Measurements from ENCODE around the gene ANKS4B. TPM values are rescaled to one million over a fixed set of nuclear protein-coding genes. Genes with fewer than 3 reads are reported as not detected.
"Not testable (repeated sequence)": the region's sequence is repeated elsewhere in the genome, so short reads cannot be mapped to it uniquely, and the experiment has no call there.

The ANKS4B gene
- total RNA-seq, 2 experiments from 2014 or later = not detected

DNA sequence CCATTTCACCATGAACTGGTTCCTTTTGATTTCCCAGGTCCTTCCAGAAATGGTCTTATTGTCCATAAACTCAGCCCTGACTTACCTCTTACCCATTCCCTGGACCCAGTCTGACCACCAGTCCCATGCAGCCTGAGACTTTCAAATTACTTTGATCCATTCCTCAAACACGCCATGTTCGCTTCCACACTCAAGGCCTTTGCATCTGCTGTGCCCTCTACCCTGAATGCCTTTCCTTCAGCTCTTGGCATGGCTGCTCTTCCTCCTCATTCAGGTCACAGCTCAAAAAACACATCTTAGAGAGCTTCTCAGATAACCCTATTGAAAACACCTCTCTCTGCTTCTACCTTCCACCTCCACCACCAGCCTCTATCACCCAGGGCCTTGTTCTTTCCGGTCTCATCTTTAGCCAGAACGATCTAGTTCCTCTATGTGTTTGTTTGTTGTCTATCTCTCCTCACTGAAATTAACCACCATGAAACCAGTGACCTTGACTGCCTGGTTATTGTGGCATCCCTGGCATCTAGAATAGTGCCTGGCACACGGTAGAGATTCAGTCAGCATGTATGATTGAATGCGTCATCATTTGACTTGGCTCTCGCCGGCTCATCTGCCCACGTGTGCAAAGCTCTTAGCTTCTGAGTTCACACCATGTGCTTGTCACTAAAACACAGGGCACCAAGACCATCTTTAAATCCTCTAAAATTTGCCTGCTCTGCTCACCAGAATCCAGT is 31.8 kb downstream of the ANKS4B start:
- no peaks in the 10 kb centered on the region for H3K4me1 Mint-ChIP-seq
- no peak overlapping the region for H3K4me3 Mint-ChIP-seq
- H3K36me3 Mint-ChIP-seq (ENCODE audit: low read depth) = no peaks in the 10 kb centered on the region
- no peaks in the 10 kb centered on the region for H3K9me3 Mint-ChIP-seq (ENCODE audit: low read depth)
- no peak overlapping the region for H3K27ac Mint-ChIP-seq
- intact Hi-C loops (cut with DNase I, micrococcal nuclease) = loop anchor here in 1 of 2 experiments (10.0 kb wide), 1 partner anchor 60 kb away; no protein-coding TSS in a partner anchor
- CTCF ChIA-PET = interaction anchor here (0.5 to 1.3 kb wide), 2 partner anchors 12 to 76 kb away, joined by 3 to 4 read pairs; no protein-coding TSS in a partner anchor
- POLR2A ChIA-PET = no interaction called here
- peaks cover 3% of the 10 kb centered on the region for H3K27me3 Mint-ChIP-seq
- ATAC-seq (no peak), DNase-seq (no peak)

DNA sequence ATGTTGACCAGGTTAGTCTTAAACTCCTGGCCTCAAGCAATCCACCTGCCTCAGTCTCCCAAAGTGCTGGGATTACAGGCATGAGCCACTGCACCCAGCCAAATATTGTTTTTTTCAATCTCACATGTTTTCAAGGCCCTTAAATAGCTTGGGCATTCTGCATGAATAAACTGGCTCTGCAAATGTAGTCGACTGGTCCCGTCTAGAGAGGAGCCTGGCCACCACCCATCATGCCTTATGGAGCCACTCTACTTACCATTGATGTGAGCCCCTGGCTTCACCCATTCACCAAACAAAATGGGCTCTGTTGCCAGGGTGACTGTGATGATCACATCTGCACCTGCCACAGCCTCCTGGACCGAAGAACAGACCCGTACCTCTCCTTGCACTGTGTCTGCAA is 33.8 kb downstream of the ANKS4B start:
- Mint-ChIP-seq H3K4me3 (no peak overlapping the region), H3K4me1 (no peaks in the 10 kb centered on the region), H3K27me3 (peaks cover 6% of the 10 kb centered on the region), H3K36me3 (ENCODE audit: low read depth) (no peaks in the 10 kb centered on the region), H3K27ac (no peak overlapping the region), H3K9me3 (ENCODE audit: low read depth) (no peaks in the 10 kb centered on the region)
- CTCF ChIA-PET = no interaction called here
- no peak for DNase-seq
- no peak for ATAC-seq
- POLR2A ChIA-PET = no interaction called here
- intact Hi-C loops (cut with DNase I, micrococcal nuclease) = loop anchor here in 1 of 2 experiments (10.0 kb wide), 1 partner anchor 62 kb away; no protein-coding TSS in a partner anchor

DNA sequence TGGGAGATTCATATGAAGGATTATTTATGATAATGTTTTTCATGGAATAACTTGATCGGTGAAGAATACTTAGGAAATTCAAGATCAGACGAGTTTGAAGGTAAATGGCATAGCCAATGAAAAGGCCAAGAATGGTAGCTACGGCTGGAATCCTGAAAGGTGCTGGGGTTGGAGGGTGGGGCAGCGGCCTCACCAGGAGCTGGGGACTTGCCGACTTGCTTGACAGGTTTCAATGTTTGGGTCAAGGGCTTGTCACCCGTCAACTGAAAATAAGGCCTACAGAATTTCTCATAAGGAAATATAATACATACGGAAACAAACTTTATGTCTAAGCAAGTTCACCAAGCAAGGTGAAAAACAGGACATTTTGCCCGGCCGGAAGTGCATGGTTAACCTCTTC is 34.7 kb downstream of the ANKS4B start:
- DNase-seq (no peak), ATAC-seq (no peak)
- POLR2A ChIA-PET = no interaction called here
- intact Hi-C loops (cut with DNase I, micrococcal nuclease) = loop anchor here in 1 of 2 experiments (10.0 kb wide), 1 partner anchor 63 kb away; no protein-coding TSS in a partner anchor
- CTCF ChIA-PET = no interaction called here
- Mint-ChIP-seq H3K27me3 (peaks cover 7% of the 10 kb centered on the region), H3K4me1 (no peaks in the 10 kb centered on the region), H3K27ac (no peak overlapping the region), H3K36me3 (ENCODE audit: low read depth) (no peaks in the 10 kb centered on the region), H3K9me3 (ENCODE audit: low read depth) (no peaks in the 10 kb centered on the region), H3K4me3 (no peak overlapping the region)

DNA sequence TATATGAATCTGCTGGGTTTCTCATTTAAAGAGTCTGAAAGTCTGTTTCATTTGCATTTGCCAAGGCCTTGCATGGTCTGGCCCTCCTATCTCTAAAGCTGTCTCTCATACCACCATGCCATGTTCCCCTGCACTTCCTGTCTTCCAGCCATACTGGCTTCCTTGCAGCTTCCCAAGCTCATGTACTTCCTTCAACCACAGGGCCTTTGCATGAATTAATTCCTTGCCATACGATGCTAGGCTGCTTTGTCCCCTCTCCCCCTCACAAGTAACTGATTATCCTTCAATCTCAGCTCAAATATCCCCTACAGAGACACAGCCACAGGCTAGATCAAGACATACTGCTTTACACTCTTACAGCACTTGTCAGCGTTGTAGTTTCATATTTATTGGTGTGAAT is 38.8 kb downstream of the ANKS4B start:
- POLR2A ChIA-PET = interaction anchor here (0.6 kb wide), 1 partner anchor 41 kb away, joined by 3 read pairs; no protein-coding TSS in a partner anchor
- H3K4me3 Mint-ChIP-seq = no peak overlapping the region
- H3K4me1 Mint-ChIP-seq = no peaks in the 10 kb centered on the region
- no peak overlapping the region for H3K27ac Mint-ChIP-seq
- H3K9me3 Mint-ChIP-seq (ENCODE audit: low read depth) = no peaks in the 10 kb centered on the region
- no peaks in the 10 kb centered on the region for H3K36me3 Mint-ChIP-seq (ENCODE audit: low read depth)
- CTCF ChIA-PET = interaction anchor here (0.5 to 1.2 kb wide), 5 partner anchors 27 to 422 kb away, joined by 3 to 6 read pairs (median 3); no protein-coding TSS in a partner anchor
- DNase-seq (no peak), ATAC-seq (no peak)
- intact Hi-C loops (cut with DNase I, micrococcal nuclease) = loop anchor here in 1 of 2 experiments (10.0 kb wide), 1 partner anchor 427 kb away; no protein-coding TSS in a partner anchor
- H3K27me3 Mint-ChIP-seq = peaks cover 30% of the 10 kb centered on the region

DNA sequence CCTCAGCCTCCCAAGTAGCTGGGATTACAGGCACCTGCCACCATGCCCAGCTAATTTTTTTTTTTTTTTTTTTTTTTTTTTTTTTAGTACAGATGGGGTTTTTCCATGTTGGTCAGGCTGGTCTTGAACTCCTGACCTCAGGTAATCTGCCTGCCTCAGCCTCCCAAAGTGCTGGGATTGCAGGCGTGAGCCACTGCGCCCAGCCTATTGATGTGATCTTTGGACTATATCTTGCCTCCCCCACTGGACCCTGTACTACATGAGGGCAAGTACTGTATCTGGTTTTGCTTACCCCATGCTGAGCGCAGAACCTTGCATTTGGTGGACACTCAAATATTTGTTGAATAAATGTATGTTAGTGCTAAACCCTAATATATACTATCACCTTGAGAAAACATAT is 39.3 kb downstream of the ANKS4B start:
- not testable (repeated sequence) for H3K4me3 Mint-ChIP-seq; H3K9me3 Mint-ChIP-seq (ENCODE audit: low read depth); ATAC-seq; H3K27ac Mint-ChIP-seq; DNase-seq; H3K36me3 Mint-ChIP-seq (ENCODE audit: low read depth); H3K4me1 Mint-ChIP-seq
- ChIA-PET CTCF (interaction anchor here (0.6 to 1.2 kb wide), 2 partner anchors 84 to 272 kb away, joined by 4 to 6 read pairs; no protein-coding TSS in a partner anchor), POLR2A (interaction anchor here (0.6 kb wide), 1 partner anchor 41 kb away, joined by 3 read pairs; no protein-coding TSS in a partner anchor)
- peaks cover 35% of the 10 kb centered on the region for H3K27me3 Mint-ChIP-seq
- intact Hi-C loops (cut with DNase I, micrococcal nuclease) = loop anchor here in 1 of 2 experiments (10.0 kb wide), 1 partner anchor 428 kb away; no protein-coding TSS in a partner anchor

DNA sequence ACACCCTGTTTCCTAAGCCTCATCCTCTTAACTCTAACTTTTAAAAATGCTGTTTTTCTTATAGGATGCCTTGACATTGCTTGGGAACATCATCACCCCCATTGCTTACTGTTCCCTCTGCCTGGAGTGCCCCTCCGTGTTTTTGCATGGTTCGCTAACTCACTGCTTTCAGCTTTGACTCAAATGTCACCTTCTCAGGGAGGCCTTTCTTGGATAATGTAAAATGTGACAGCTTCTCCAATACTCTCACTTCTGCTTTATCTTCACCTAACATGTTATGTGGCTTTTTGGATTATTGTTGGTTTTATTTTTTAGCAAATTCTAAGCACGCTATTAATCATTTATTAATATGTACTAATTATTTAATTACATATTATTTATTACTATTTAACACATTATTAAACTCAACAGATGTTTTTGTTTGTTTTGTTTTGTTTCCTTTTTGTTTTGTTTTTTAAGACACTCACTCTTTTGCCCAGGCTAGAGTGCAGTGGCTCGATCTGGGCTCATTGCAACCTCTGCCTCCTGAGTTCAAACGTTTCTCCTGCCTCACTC is 40.8 kb downstream of the ANKS4B start:
- ChIA-PET CTCF (interaction anchor here (0.6 to 1.2 kb wide), 3 partner anchors 12 to 1870 kb away, joined by 3 to 4 read pairs (median 3); no protein-coding TSS in a partner anchor), POLR2A (no interaction called here)
- Mint-ChIP-seq H3K4me1 (no peaks in the 10 kb centered on the region), H3K9me3 (ENCODE audit: low read depth) (no peaks in the 10 kb centered on the region), H3K27ac (no peak overlapping the region), H3K27me3 (peaks cover 46% of the 10 kb centered on the region), H3K36me3 (ENCODE audit: low read depth) (no peaks in the 10 kb centered on the region), H3K4me3 (no peak overlapping the region)
- intact Hi-C loops (cut with DNase I, micrococcal nuclease) = loop anchor here in 1 of 2 experiments (10.0 kb wide), 1 partner anchor 429 kb away; no protein-coding TSS in a partner anchor
- DNase-seq = no peak
- ATAC-seq = no peak

DNA sequence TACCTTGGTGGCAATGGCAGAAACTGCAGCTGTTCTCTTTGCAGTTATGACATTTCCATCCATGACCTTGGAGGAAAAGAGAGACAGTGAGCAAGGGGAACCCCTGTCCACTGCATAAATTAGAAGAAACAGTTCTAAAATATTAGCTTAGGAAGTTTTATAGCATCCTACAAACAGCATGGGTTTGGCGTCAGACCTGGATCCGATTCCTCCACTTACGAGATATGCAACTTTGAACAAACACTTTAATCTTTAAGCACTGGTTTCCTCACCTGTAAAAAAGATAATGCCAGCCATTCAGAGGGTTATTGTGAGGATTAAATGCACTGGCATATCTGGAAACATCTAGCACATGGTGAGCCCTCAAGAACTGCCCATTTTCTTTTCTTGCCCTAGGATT is 42.0 kb downstream of the ANKS4B start:
- ATAC-seq (no peak), DNase-seq (no peak)
- Mint-ChIP-seq H3K36me3 (ENCODE audit: low read depth) (no peaks in the 10 kb centered on the region), H3K27me3 (peaks cover 54% of the 10 kb centered on the region), H3K4me1 (no peaks in the 10 kb centered on the region), H3K4me3 (no peak overlapping the region), H3K9me3 (ENCODE audit: low read depth) (no peaks in the 10 kb centered on the region), H3K27ac (no peak overlapping the region)
- ChIA-PET CTCF (interaction anchor here (0.8 to 1.6 kb wide), 5 partner anchors 20 to 118 kb away, joined by 3 to 6 read pairs (median 3); no protein-coding TSS in a partner anchor), POLR2A (no interaction called here)
- intact Hi-C loops (cut with DNase I, micrococcal nuclease) = loop anchor here in 1 of 2 experiments (10.0 kb wide), 1 partner anchor 431 kb away; no protein-coding TSS in a partner anchor

DNA sequence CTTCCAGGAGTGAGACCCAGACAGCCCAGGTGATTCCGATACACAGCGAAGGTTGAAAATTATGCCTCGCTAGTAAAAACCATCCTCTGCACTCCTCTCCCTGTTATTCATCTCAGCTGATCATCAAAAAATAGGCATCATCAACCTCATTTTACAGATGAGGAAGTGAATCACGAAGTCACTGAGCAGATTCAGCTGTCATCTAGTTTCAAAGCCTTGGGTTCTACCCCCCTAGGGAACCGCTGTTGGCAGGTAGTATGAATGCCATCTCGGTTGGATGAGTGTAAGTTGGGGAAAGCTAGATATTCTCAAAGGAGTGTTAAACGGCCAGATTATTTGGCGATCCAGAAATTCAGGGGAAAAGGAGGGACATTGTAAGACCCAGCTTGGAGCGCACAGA is 42.6 kb downstream of the ANKS4B start:
- Mint-ChIP-seq H3K9me3 (ENCODE audit: low read depth) (no peaks in the 10 kb centered on the region), H3K4me1 (no peaks in the 10 kb centered on the region), H3K4me3 (no peak overlapping the region), H3K27ac (no peak overlapping the region), H3K27me3 (peaks cover 55% of the 10 kb centered on the region), H3K36me3 (ENCODE audit: low read depth) (no peaks in the 10 kb centered on the region)
- ChIA-PET CTCF (interaction anchor here (0.6 to 1.6 kb wide), 7 partner anchors 10 to 1378 kb away, joined by 3 to 6 read pairs (median 3); no protein-coding TSS in a partner anchor), POLR2A (no interaction called here)
- DNase-seq (no peak), ATAC-seq (no peak)
- intact Hi-C loops (cut with DNase I, micrococcal nuclease) = loop anchor here in 1 of 2 experiments (10.0 kb wide), 1 partner anchor 431 kb away; no protein-coding TSS in a partner anchor

DNA sequence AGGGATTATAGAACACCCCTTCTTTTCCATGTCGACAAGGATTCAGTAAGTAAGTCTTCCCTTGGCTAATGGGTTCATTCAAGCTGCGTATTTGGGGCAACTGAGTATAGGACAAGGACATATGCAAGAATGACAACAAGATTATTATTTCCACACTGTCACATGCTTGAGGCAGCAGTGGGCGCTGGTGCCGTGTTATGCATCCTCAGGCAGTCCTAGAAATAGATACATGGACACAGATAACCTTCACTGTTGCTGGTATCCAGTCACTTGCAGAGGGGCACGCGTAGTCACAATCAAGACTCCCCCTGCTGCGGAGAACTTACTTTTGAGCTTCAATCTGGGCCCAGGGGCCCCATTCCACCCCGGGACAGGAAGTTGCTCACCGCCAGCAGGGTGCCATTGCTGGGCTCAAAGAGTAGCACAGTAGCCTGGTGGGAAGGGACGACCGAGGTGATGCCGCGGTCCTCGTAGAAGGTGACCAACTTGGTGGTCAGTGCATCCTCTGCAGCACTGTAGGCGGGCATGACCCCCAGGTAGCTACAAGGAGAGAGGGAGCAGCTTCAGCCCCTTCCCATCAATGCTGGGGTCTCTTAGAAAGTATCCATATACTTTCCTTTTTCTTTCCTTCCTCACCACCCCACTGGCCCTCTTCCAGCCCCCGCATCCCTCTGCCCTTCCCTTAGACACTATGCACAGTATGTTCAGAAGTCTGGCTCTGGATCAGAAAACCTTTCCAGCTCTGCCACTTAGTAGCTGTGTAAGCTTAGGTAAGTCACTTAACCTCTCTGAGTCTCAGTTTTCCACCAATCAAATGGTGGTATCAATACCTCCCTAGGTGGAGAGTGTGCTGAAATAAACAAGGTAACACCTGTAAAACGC is 43.8 kb downstream of the ANKS4B start:
- H3K27ac Mint-ChIP-seq = no peak overlapping the region
- no peaks in the 10 kb centered on the region for H3K9me3 Mint-ChIP-seq (ENCODE audit: low read depth)
- H3K36me3 Mint-ChIP-seq (ENCODE audit: low read depth) = no peaks in the 10 kb centered on the region
- ChIA-PET POLR2A (no interaction called here), CTCF (interaction anchor here (0.7 to 1.4 kb wide), 4 partner anchors 11 to 426 kb away, joined by 3 to 8 read pairs (median 4); no protein-coding TSS in a partner anchor)
- H3K4me3 Mint-ChIP-seq = no peak overlapping the region
- ATAC-seq = peak; percentile 23
- no peaks in the 10 kb centered on the region for H3K4me1 Mint-ChIP-seq
- DNase-seq = no peak
- peaks cover 62% of the 10 kb centered on the region for H3K27me3 Mint-ChIP-seq
- intact Hi-C loops (cut with DNase I, micrococcal nuclease) = loop anchor here in 1 of 2 experiments (10.0 kb wide), 1 partner anchor 432 kb away; no protein-coding TSS in a partner anchor

DNA sequence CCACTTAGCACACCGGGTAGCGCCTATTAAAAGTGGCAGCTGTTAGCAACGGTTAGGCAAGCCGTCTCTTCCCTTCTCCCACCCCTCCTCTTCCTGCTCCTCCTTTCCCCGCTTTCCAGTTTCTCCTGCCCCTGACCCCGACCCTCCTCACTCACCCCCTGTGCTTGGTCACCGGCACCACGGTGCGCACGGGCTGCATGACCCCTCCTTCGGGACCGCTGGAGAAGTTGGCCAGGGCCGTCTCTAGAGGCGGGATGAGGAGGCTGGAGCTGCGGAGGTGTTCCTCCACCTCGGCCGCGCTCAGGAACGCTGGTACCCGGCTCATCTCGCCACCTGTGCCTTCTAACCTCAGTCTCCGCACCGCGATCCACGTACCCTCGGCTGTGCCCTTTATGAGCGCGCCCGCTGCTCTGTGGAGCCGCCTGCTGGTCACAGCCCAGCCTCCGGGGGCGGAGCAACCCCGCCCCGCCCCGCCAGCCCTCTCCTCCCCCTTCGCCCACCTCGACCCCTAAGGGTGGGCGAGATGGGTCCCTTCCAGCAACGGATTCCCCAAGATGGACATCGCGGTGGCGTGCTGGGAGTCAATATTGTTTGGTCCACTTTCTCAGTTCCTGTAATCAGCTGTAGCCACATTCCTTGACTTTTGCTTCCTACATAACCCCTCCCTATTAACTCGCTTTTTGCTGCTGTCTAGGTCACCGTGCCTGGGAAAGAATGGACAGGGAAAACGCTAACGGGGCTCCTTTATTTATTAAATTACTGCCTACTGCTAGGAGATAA is 44.6 kb downstream of the ANKS4B start, which contains the start of gene CRYM:
TSS of gene CRYM (minus strand) at position 364 of the 780 bp plus-strand sequence. CDS start at position 325, 39 bp downstream.
- H3K9me3 Mint-ChIP-seq (ENCODE audit: low read depth) = no peaks in the 10 kb centered on the region
- no peak within 1 kb of the TSS for H3K4me3 Mint-ChIP-seq
- H3K27me3 Mint-ChIP-seq = peaks cover 61% of the 10 kb centered on the region
- peak; percentile 96 for ATAC-seq
- H3K27ac Mint-ChIP-seq = no peak within 1 kb of the TSS
- ChIA-PET POLR2A (no interaction called here), CTCF (interaction anchor here (0.6 to 1.6 kb wide), 7 partner anchors 12 to 427 kb away, joined by 3 to 8 read pairs (median 4); no protein-coding TSS in a partner anchor)
- no peaks in the 10 kb centered on the region for H3K36me3 Mint-ChIP-seq (ENCODE audit: low read depth)
- H3K4me1 Mint-ChIP-seq = no peaks in the 10 kb centered on the region
- DNase-seq = peak; percentile 80
- intact Hi-C loops (cut with DNase I, micrococcal nuclease) = loop anchor here (1.0 to 10.0 kb wide), 4 partner anchors 23 to 433 kb away; no protein-coding TSS in a partner anchor
